SU-DHL-6 (cell line): Measurements from ENCODE around the gene STAG3.

Experiments used
- CTCF ChIP-seq: fragments of 200-600 bp; sonication (generic); IDR thresholded peaks from one replicate; pipeline ENCODE4 v1.5.1; 2017; ENCODE audit warnings: antibody characterized with exemption, mild to moderate bottlenecking, low read length, moderate library complexity; ENCODE audit not compliant: insufficient read depth, poor library complexity, severe bottlenecking
- EZH2phosphoT487 ChIP-seq: fragments of 200-600 bp; sonication (generic), shearing (Covaris generic); conservative IDR thresholded peaks from 2 replicates; pipeline ENCODE4 v1.6.1; 2018; ENCODE audit warnings: mild to moderate bottlenecking, antibody characterized with exemption, low read length, moderate library complexity, mixed read lengths

- TF ChIP-seq CTCF (no peak), EZH2phosphoT487 (no peak)
Measured at GRCh38 chr7:100213672-100214071, 36.0 kb downstream of the STAG3 start.
